K562 (cell line): ENCODE data around the gene BZW2. TPM values are rescaled to one million over a fixed set of nuclear protein-coding genes. Genes with fewer than 3 reads are reported as not detected.

Experiments used
- AFF1 ChIP-seq, 2 experiments: fragments of 450-650 bp; IDR thresholded peaks; 2 replicates each; pipeline ENCODE4 v1.6.1; 2018; ENCODE audit warnings: mild to moderate bottlenecking in 2 of 2, low read depth in 1 of 2; ENCODE audit not compliant: partially characterized antibody in 2 of 2
- CBX3 ChIP-seq, 2 experiments: IDR thresholded peaks; 1 replicate in 1 of 2; 2 replicates in 1 of 2; pipeline ENCODE4 v1.6.1; 2012; ENCODE audit warnings: inconsistent platforms in 2 of 2, low read length in 2 of 2, borderline replicate concordance in 1 of 2, control low read depth in 1 of 2
- ETV5 ChIP-seq: sonication (generic); formaldehyde crosslinking; IDR thresholded peaks from 2 replicates; pipeline ENCODE4 v1.4.0; 2020; ENCODE audit warnings: low read depth, mild to moderate bottlenecking, missing genetic modification reagents
- FOXO4 ChIP-seq: fragments of 450-650 bp; formaldehyde crosslinking; IDR thresholded peaks from 2 replicates; pipeline ENCODE4 v1.4.0; 2020; ENCODE audit warnings: mild to moderate bottlenecking, moderate library complexity
- KAT7 ChIP-seq: sonication (generic); formaldehyde crosslinking; IDR thresholded peaks from 2 replicates; pipeline ENCODE4 v1.8.0; 2022; ENCODE audit warnings: missing genetic modification reagents, mild to moderate bottlenecking, borderline replicate concordance
- KDM5B ChIP-seq: fragments of 200-600 bp; sonication (generic); IDR thresholded peaks from 2 replicates; pipeline ENCODE4 v1.6.1; 2012; ENCODE audit warnings: low read depth, mild to moderate bottlenecking, moderate library complexity, low read length, control low read depth, inconsistent platforms; ENCODE audit not compliant: insufficient replicate concordance
- KLF10 ChIP-seq: fragments of 250-450 bp; sonication (Bioruptor Pico); IDR thresholded peaks from 2 replicates; pipeline ENCODE4 v1.6.1; 2021; ENCODE audit warnings: matching md5 sums
- MBD2 ChIP-seq: sonication (generic); IDR thresholded peaks from 2 replicates; pipeline ENCODE4 v1.6.1; 2016; ENCODE audit warnings: low read depth, borderline replicate concordance
- MED1 ChIP-seq: sonication (generic); formaldehyde crosslinking; IDR thresholded peaks from 2 replicates; pipeline ENCODE4 v1.8.1; 2023; ENCODE audit warnings: missing genetic modification reagents, borderline replicate concordance
- MLLT1 ChIP-seq, 2 experiments: fragments of 450-650 bp; IDR thresholded peaks; 2 replicates each; pipeline ENCODE4 v1.6.1; 2016
- MTA2 ChIP-seq: fragments of 450-650 bp; IDR thresholded peaks from 2 replicates; pipeline ENCODE4 v1.6.1; 2016; ENCODE audit warnings: low read depth
- NBN ChIP-seq: fragments of 450-650 bp; IDR thresholded peaks from 2 replicates; pipeline ENCODE4 v1.6.1; 2016; ENCODE audit warnings: low read depth, mild to moderate bottlenecking
- RBM15 ChIP-seq: fragments of 200-400 bp; formaldehyde crosslinking; IDR thresholded peaks from 2 replicates; pipeline ENCODE4 v1.6.1; 2018; ENCODE audit warnings: mild to moderate bottlenecking, low read length, moderate library complexity; ENCODE audit not compliant: insufficient read depth
- SREBF1 ChIP-seq: fragments of 150-350 bp; IDR thresholded peaks from 2 replicates; pipeline ENCODE4 v1.6.1; 2014; ENCODE audit warnings: antibody characterized with exemption, low read depth, low read length, borderline replicate concordance
- SRF ChIP-seq, 2 experiments: fragments of 250-450, 450-650 bp in 1 of 2; sonication (Bioruptor Pico) in 1 of 2; sonication (generic) in 1 of 2; formaldehyde crosslinking; IDR thresholded peaks; 2 replicates each; pipeline versions ENCODE4 v1.5.0 to v1.5.1; 2020 to 2022; ENCODE audit warnings: mild to moderate bottlenecking in 1 of 2, missing genetic modification reagents in 1 of 2
- TFAM ChIP-seq: fragments of 250-450 bp; sonication (Bioruptor Pico); conservative IDR thresholded peaks from 2 replicates; pipeline ENCODE4 v1.5.0; 2021; ENCODE audit warnings: mild to moderate bottlenecking, moderate library complexity
- TSHZ1 ChIP-seq: fragments of 250-450 bp; sonication (Bioruptor Pico); IDR thresholded peaks from 2 replicates; pipeline ENCODE4 v1.4.0; 2020; ENCODE audit warnings: mild to moderate bottlenecking, moderate library complexity
- ZNF133 ChIP-seq: fragments of 250-450 bp; sonication (Bioruptor Pico); IDR thresholded peaks from 2 replicates; pipeline ENCODE4 v1.4.0; 2020; ENCODE audit warnings: mild to moderate bottlenecking
- ZNF316 ChIP-seq: fragments of 450-650 bp; IDR thresholded peaks from 2 replicates; pipeline ENCODE4 v1.6.1; 2016
- polyA plus RNA-seq, 8 experiments: library from polyadenylated mRNA; depleted of rRNA in 4 of 8; stranded (reverse) in 5 of 8; unstranded in 3 of 8; fragments of >200 nt; fragmentation: Nextera tagmentation in 2 of 8; fragmentation: Illumina TruSeq in 1 of 8; extraction: Ambion mirVana in 2 of 8; extraction: Trizol in 1 of 8; gene quantifications; 2 replicates each; pipeline versions ENCODE4 v1.2.1 to v1.2.3, GENCODE V29; 2011 to 2014; ENCODE audit warnings: inconsistent platforms in 1 of 8, missing spikeins in 1 of 8
- total RNA-seq, 7 experiments: library from RNA; depleted of rRNA in 6 of 7; stranded (reverse); fragments of >200 nt in 6 of 7; fragmentation: Illumina TruSeq in 2 of 7; extraction: Trizol in 2 of 7; gene quantifications; 2 replicates each; pipeline versions ENCODE4 v1.2.1 to v1.2.3, GENCODE V29; 2011 to 2021; ENCODE audit warnings: low replicate concordance in 1 of 7

BZW2 gene
- total and polyA plus RNA-seq, 9 of the 15 experiments (the other 6 are each of a cell fraction or from before 2014, with no cell fraction given): 140 to 316 (median 173) TPM

- TF ChIP-seq TFAM (CRISPR knock-in tag) (no peak), MED1 (CRISPR knock-in tag) (no peak), RBM15 (no peak), ZNF133 (no peak), ETV5 (no peak), KDM5B (no peak), MBD2 (no peak), NBN (no peak), KLF10 (no peak), SRF (CRISPR knock-in tag; IDR thresholded peaks at IDR 0.05) (no peak), SREBF1 (no peak), MTA2 (peak; percentile 58), ZNF316 (no peak), MLLT1 (IDR thresholded peaks at IDR 0.05) (no peak), AFF1 (IDR thresholded peaks at IDR 0.05; ENCODE audit: low read depth in 1 of 2, partially characterized antibody in 2 of 2) (peak in 1 of 2 experiments; percentile 46), TSHZ1 (no peak), CBX3 (IDR thresholded peaks at IDR 0.05; ENCODE audit: borderline replicate concordance in 1 of 2, low read length in 2 of 2) (no peak), KAT7 (no peak; the same call in 1 of the 2 replicates), FOXO4 (no peak)
Measured at GRCh38 chr7:16719699-16720098, 73.7 kb downstream of the BZW2 start (continued).
